Fibroblast of skin of right quadriceps (primary cell): Measurements from ENCODE around the gene LIN37.

Source experiments
- DNase-seq: peaks from one replicate; pipeline ENCODE4 v3.0.0-alpha.2; 2013

LIN37 gene

DNA sequence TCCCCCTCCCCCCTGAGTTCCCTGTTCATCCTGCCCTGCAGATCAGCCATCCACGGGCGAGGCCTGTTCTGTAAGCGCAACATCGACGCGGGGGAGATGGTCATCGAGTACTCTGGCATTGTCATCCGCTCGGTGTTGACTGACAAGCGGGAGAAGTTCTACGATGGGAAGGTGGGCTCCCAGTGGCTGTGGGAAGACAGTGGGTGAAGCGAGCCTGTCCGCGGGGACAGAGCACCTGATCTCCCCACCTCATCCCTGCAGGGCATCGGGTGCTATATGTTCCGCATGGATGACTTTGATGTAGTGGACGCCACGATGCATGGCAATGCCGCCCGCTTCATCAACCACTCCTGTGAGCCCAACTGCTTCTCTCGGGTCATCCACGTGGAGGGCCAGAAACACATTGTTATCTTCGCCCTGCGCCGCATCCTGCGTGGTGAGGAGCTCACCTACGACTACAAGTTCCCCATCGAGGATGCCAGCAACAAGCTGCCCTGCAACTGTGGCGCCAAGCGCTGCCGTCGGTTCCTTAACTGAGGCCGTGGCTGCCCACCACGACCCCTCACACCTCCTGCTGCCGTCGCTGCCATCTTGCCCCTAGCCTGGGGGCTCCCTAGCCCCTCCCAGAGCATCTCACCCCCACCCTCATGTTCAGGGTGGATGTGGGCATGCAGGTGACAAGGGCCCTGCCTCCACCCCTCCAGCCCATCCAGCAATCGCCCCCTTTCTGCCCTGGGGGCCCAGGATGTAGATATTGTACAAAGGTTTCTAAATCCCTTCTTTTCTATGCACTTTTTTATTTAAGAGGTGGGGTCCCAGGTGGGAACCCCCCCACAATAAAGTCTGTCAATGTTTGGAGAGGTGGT lies 10.1 kb upstream of the LIN37 start:
- DNase-seq: no peak

DNA sequence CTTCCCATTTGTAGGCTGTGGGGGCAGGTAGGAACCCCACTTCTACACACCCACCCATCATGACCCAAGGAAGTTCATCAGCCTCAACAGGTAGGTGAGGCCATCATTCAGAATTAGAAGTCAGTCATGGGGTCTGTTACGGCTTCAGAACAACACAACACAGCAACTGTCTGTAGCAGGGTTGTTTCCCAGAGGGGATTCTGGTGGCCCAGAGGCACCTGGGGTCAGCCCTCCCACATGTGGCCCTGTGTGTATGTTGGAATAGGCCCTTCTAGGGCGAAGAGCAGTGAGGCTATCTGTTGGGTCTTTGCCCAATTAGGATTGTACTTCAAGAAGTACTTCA lies 9.5 kb upstream of the LIN37 start:
- DNase-seq: no peak

DNA sequence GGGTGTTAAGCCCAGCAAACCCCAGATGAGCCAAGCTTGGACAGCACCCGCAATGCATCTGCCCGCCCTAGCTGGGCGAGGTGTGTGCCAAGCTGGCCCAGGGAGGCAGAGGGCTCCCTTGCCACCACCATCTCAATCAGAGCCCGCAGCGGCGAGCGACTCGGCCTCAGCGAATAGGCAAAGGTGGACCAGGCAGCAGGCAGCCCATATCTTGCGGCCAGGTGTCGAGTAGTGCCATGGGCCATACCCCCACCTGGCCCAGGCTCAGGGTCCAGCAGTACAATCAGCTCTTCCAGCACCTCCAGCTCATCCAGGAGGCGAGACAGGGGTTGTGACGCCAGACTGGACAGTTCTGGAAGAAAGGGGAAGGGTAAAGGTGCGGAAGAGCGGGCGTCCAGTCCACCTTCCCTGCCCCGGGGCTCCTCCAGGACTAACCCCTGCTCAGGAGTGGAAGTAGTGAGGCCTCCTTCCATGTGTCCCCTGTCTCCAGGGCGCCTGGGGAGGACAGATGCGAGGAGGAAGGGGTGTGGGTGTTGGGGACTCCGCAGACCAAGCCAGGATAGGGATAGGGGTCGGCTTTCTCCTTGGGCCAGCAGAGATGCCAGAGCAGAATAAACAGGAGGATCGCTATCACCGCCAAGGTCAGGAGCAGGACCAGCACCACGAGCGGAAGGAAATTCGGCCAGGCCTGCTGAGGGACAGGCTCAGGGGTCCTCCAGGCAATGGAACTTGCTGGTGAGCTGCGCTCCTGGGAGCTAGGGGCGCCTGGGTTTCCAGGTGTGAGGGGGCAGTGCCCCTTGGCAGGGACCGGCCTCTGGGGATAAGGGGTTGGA lies 8.9 kb upstream of the LIN37 start:
- no peak for DNase-seq

DNA sequence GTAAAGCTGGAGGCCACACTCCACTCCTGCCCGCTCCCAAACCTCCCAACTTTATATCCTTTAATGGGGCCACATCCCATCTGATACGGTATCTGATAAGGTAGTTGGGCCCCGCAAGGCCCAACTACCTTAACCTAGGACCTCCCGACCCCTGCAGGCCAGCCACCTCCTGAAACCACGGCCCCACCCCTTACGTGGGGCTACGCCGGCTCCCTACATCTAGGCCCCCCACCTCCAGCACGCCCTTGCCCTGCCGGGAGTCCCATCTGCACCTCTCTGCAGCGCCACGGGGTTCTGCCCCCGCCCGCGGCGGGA lies 8.3 kb upstream of the LIN37 start:
- no peak for DNase-seq

DNA sequence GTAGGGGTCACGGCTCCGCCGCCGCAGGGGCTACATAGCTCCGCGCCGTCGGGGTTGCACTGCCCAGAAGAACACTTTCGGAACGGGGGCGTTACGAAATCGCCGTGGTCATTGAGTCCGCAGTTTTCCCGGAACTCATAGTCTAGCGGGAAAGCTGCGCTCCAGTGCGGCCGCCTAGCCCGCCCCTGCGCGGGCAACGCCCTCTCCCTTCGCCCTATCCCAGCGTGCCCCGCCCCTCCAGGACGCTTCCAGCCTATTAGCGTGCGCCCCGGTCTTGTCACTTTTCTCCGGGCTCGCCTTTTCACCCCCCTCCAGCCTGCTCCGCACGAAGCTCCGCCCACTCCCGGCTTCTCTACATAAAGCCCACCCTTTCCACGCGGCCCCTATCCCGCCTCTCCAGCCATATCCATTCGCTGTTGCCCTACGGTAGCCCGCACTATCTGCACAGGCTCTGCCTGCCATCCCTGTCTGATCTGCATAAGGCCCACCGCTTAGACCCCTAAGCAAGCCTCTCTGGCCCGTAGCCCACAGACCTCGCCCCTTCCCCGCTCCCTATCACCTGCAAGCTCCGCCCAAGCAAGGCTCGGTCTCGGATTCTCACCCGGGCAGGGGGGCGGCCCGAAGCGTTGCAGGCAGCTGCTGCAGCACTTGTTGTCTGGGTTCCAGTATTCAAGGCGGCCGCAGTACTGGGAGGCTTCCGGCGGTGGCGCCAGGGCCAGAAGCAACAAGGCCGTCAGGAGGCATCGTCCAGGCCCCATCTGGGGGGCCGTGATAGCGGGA lies 7.8 kb upstream of the LIN37 start:
- DNase-seq: peak; percentile 95

DNA sequence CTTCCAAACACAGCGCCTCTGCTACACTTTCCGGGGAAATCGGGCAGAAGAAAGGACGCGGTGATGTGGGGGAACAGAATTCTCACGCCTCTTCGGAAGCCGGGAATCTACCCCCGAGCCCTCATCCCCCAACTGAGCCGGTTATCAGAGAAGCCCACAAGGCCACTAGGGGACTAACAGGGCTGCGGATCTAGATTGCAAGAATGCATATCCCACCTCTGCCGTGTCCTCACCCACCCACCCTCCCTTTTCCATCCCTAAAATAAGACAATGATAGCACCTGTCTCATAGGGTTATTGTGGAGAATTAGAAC lies 7.2 kb upstream of the LIN37 start:
- DNase-seq: no peak

DNA sequence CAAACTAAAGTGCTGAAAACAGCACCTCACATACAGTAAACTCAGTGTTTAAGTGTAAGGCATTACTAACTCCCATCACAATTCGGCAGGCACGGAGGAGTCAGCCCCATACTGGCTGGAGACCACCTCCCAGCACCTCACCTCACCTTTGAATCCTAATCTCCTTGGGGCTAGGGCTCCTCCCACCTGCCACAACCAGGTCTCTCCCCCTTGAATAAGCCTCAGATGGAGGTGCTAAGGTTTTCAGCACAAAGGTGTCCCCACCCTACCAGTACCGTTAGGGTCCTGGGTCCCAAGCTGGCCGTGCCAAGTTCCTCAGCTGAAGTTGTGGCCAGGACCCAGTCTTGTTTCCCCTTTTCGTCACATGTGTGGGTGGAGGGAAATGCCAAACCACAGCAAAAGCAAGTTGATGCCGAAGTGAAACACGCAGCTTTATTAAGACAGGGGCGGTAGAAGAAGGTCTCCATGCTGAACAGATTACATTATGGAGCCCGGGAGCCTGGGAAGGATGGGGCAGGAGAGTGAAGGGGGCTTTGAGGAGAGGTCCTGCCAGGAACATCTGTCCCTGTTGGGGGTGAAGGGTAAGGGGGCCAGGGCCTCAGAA lies 6.2 kb upstream of the LIN37 start, which contains the start of gene IGFLR1:
Gene IGFLR1 (minus strand): TSS at position 332 of the 604 bp plus-strand sequence. CDS start 1,272 bp downstream, outside the sequence.
- no peak for DNase-seq

DNA sequence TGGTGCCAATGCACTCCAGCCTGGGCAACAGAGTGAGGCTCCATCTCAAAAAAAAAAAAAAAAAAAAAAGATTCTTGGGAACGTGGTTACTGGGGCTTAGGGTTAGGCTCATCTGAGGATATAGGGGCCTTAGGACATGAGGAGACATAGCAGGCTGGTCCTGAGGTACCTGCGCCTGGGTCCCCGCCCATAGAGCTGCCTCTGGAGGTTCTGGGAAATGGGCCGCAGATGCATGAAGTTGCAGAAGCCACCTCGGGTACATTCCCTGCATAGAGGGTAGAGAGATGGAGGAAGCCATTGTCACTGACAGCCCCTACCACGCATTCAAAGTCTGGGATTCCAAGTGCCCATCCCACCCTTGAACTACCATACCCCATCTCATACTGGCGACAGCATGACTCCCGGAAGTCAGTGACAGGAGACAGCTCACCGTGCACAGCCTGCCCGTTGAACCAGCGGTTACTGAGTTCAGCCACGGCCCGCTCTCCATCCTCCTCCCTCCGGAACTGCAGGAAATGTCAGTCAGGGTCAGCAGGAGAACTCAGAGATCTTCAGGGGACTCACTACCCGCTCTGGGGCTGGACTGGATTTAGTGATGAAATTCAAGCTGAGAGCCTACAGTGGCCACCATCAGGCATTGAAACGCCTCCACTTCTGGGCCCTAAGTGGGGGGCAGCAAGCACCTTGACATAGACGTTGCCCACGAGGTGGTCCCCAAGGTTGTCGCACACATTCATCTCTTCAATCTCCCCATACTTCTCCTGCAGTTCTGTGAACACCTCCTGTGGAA lies 4.5 kb upstream of the LIN37 start:
- DNase-seq: no peak

DNA sequence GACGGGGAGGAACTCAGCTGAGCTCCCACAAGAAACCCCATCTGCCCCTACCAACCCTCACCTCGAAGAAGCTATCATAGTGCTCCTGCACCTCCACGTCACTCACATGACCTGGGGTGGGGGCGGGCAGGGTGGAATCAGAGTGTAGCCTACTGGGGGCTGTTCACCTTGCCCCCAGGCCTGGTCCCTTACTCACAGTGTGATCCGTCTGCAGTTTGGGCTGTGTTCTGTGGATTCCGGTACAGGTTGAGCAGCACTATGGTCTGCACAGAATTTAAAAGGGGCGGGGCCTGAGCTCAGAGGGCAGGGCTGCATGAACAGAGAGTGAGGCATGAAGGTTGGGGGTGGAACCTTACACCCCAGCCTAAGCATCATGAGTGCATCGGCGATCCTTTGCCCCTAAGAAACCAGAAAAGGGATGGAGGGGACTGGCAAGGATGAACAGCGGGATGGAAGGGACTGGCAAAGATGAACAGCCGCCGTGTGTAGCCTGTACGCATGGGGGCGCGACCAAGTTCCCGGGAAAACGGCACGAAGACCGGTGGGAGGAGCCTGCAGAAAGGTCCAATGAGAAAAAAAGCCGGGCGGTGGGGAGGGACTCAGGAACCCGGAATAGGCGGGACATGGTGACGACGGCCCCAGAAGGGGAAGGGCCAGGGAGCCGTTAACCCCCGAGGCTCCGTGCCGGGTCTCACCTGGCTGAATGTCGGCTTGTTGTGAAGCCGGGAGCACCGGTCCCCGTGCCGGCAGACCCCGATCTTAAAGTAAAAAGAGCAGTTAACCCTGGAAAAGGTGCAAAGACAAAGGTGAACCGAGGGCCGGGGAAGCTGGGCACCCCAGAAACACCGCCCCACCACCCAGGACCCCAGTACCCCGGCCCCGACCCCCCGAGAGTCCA lies 3.7 kb upstream of the LIN37 start:
- peak; percentile 96 for DNase-seq

DNA sequence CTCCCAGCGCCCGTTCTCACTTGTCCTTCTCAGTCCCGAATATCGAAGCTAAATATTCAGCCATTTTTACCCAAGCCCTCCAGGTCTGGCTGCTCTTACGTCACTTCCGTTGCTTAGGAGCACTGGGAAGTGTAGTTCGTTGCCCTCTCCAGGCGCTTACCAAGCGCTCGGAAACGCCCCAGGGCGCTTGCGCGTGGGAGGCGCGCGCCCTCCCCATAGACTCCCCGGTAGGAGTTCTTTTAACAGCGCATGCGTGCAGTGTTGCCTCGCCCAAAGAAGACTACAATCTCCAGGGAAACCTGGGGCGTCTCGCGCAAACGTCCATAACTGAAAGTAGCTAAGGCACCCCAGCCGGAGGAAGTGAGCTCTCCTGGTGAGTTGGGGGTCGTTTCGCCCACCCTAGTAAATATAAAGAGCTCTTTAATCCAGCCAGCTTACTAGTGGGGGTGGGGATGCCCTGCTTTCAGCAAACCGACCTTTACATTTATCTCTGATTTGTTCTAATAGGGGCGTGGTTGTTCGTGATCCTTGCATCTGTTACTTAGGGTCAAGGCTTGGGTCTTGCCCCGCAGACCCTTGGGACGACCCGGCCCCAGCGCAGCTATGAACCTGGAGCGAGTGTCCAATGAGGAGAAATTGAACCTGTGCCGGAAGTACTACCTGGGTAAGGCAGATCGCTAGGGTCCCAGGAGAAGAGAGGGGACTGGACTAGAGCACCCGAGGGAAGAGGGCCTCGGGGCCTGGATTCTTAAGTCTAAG lies 2.9 kb upstream of the LIN37 start, which contains the start of the genes PSENEN and U2AF1L4:
Gene PSENEN (plus strand): TSS at position 324 of the 759 bp plus-strand sequence. CDS start 280 bp downstream, at position 604.
Gene U2AF1L4 (minus strand): TSS at position 91 of the 759 bp plus-strand sequence. CDS start 27 bp downstream, at position 64.
- DNase-seq: peak; percentile 99

DNA sequence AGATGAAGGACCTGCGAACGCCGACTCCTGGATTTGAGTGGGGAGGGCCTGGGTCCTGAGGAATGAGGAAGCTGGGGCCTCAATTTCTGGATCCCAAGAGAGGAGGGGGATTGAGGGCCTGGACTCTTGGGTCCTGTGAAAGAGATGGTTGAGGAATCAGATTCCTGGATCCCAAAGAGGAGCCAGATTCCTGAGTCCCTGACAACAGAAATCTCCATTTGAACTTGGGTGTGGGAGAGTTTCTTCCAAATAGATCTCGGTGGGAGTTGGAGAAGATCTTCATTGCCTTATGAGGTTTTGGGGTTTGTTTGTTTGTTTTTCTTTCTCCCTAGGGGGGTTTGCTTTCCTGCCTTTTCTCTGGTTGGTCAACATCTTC lies 2.3 kb upstream of the LIN37 start:
- DNase-seq: no peak

DNA sequence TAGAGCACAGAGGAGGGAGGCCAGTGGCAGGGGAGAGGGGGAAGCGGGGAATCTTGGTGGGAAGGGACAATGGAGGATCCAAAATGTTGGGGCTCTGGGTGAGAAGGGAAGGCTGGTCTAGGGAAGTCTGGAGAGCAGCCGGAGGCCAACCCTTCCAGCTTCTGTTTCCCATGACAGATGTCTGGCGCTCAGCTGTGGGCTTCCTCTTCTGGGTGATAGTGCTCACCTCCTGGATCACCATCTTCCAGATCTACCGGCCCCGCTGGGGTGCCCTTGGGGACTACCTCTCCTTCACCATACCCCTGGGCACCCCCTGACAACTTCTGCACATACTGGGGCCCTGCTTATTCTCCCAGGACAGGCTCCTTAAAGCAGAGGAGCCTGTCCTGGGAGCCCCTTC lies 1.8 kb upstream of the LIN37 start:
- no peak for DNase-seq

DNA sequence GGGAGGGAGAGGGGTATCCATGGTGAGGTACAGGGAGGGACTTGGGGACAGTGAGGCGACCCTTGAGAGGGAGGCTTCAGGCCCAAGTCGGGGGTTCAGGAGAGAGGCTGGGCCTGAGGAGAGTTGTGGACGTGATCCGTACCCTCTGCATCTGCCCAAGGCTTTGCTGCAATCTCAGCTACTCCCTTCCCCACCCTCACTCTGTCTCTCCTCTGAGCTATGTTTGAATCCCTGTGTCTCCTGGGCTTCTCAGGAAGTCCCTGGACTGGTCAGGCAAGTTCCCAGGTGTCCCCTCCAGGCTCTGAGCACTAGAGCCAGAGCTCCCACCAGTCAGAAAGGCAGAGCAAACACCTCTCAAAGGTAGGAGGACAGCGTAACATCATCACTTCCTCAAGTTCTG lies 1.8 kb downstream of the LIN37 start:
- DNase-seq: no peak

DNA sequence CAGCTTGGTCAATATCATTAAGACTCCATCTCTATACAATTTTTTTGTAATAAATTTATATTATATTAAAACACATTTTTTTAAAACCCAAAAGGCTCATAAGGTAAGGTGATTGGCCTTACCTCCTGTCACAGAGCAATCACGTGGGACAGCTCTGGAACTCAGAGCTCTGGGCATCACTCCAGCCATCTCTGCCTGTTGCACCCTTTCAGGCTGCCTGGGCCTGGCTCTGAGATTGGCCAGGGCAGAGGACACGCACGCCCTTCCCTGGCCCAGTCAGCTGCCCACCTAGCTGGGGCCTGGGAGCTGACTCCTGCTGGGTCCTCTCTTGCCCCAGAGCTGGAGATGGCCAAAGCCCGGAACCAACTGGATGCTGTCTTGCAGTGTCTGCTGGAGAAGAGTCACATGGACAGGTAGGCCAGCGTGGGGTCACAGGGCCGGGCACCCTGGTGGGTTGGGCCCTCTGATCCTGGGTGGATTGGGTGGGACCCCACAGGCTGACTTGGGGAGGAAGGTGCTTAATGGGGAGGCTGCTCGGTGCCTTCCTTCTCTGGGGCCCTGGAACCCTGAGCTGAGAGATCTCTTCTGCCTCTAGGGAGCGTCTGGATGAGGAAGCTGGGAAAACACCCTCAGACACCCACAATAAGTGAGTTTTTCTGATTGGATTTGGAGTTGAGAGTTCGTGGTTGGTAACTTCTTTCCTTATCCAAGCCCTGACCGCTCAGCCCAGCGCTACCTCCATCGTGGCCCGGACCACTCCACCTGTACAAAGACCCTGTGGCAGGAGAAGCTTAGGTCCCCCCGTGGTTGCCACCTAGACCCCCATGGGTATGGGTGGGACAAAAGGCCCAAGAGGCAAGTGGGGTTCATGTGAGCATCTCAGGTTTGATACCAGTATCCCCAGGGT lies 3.7 kb downstream of the LIN37 start:
- no peak for DNase-seq

DNA sequence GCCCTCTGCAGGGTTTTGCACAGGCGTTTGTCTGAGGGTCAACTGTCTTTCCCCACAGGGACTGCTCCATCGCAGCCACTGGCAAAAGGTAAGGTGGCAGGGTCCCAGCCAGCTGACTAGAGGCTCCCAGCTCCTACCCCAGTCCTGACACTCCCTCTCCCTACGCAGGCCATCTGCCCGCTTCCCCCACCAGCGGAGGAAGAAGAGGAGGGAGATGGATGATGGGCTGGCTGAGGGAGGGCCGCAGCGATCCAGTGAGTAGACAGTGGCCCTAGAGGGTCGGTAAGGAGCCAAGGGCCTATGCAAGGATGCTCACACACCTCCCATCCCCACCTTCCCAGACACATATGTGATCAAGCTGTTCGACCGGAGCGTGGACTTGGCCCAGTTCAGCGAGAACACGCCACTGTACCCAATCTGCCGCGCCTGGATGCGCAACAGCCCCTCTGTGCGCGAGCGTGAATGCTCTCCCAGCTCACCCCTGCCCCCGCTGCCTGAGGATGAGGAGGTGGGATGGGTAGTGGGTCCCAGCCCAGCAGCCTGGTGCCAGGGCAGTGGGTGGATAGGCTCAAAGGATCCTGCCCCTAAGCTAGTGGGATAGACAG lies 4.5 kb downstream of the LIN37 start:
- no peak for DNase-seq

DNA sequence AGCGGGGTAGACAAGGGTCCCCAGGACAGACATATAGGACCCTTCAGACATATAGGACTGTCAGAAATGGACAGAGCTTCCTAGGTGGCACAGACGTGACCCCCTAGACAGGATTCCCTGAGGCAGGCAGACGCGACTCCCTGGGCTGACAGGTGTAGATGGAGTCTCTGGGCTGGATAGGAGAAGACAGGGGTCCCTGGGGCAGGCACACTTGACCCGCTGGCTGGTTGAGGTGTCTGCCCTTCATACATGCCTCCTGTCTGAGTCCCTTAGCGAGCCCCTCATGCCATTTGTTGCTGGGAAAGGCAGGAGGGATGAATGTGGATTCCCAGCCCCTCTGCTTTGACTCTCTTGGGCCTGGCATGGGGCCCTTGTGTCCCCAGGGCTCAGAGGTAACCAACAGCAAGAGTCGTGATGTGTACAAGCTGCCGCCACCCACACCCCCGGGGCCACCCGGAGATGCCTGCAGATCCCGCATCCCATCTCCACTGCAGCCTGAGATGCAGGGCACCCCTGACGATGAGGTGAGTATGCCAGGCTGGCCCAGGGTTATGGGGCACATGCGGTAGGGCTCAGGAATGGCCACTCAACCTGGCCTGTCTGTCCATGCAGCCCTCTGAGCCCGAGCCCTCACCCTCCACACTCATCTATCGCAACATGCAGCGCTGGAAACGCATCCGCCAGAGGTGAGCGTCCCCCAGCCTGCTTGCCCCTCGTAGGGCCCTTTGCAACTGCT lies 5.4 kb downstream of the LIN37 start:
- DNase-seq: no peak

DNA sequence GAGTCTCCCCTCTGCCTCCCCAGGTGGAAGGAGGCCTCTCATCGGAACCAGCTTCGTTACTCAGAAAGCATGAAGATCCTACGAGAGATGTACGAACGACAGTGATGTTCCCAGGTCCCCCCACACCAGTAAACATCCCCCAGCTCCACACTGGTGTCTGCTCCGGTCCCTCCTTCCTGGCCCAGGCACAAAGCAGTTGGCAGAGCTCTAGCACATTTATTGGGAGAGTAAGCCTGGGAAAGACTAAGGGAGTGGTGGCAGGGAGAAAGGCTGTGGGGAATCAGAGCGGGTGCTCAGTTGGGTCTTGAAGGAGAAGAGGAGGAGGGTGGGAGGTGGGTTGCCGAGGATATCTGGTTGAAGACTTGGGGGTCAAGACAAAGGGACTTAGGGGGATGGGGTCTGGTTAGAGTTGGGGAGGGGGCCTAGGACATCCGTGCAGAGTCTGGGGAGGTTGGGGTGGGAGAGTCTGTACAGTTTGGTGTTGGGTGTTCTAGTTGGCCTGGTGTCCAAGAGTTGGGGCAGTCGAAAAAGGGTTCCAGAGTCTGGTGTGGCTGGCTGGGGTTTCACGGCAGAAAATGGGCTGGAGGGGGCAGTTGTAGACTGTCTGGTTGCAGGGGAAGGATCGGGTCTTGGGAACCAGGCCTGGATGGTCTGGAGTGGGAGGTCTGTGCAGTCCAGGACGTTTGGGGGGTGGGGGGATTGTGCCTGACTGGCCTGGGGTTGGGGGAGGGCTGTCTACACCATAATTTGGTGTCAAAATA lies 6.2 kb downstream of the LIN37 start:
- no peak for DNase-seq
